Activated effector memory CD4-positive, alpha-beta T cell treated with anti-CD3 and anti-CD28 coated beads, Interleukin-2, amount 50 U/mL, for 16 hours (primary cell): ENCODE data around the gene VAMP3.

Source experiments
- DNase-seq: peaks from one replicate; pipeline ENCODE4 v3.0.0-alpha.2; 2020

VAMP3 gene

GRCh38 chr1:7821282-7821681 lies 50.2 kb downstream of the VAMP3 start:
- no peak for DNase-seq

GRCh38 chr1:7824701-7825100 lies 53.6 kb downstream of the VAMP3 start:
- DNase-seq: no peak

GRCh38 chr1:7826363-7826762 lies 55.3 kb downstream of the VAMP3 start:
- no peak for DNase-seq

GRCh38 chr1:7827126-7827955 lies 56.2 kb downstream of the VAMP3 start:
- peak; percentile 78 for DNase-seq
